ENCODE results near the gene S1PR4.

- TF ChIP-seq CTCF (IDR thresholded peaks at IDR 0.05) (no peak), POLR2A (IDR thresholded peaks at IDR 0.05) (no peak)
Observed at GRCh38 chr19:3142292-3142670, 36.3 kb upstream of the S1PR4 start.

Data from Peyer's patch (tissue), 4 donors.